Articular chondrocyte of knee joint (primary cell): ENCODE measurements around the gene PLA2G2F. TPM values are rescaled to one million over a fixed set of nuclear protein-coding genes. Genes with fewer than 3 reads are reported as not detected.

Experiments
- total RNA-seq: library from RNA; depleted of rRNA; stranded (reverse); fragments of >200 nt; gene quantifications from 2 replicates; pipeline ENCODE4 v1.2.3, GENCODE V29; 2012

PLA2G2F gene, protein sequence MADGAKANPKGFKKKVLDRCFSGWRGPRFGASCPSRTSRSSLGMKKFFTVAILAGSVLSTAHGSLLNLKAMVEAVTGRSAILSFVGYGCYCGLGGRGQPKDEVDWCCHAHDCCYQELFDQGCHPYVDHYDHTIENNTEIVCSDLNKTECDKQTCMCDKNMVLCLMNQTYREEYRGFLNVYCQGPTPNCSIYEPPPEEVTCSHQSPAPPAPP
- not detected in 2 replicates for total RNA-seq

DNA sequence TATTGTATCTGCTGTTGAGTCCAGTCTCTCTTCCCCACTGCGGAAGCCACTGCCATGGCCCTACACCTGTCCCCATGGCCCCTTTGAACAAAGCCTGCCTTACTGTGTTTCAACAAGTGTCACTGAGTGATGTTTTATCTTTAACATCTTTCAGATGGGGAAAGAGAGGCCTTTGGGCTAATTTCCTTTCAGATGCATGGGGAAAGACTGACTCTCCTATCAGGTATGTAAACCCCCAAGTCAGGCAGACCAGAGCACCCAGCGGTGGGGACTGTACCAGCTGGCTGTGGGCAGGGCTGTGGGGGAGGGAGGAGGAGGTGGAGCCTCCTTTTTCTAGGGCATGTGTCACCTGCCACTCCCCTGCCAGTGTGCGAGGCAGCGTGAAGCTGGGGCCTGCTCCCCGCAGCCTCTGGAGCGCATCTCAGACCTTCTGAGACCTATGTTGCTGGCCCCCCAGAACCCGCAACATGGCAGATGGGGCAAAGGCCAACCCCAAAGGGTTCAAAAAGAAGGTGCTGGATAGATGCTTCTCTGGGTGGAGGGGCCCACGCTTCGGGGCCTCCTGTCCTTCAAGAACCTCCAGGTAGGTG lies at the start of gene PLA2G2F:
Gene PLA2G2F (plus strand): TSS at position 363 of the 590 bp plus-strand sequence. CDS start 105 bp downstream, at position 468.

GRCh38 chr1:20119347-20119746 lies 19.8 kb upstream of the PLA2G2F start, which contains the start of gene PLA2G2D:
Gene PLA2G2D, minus strand, starts transcription at chr1:20119536. Its CDS starts 38 bp downstream, at chr1:20119498.

DNA sequence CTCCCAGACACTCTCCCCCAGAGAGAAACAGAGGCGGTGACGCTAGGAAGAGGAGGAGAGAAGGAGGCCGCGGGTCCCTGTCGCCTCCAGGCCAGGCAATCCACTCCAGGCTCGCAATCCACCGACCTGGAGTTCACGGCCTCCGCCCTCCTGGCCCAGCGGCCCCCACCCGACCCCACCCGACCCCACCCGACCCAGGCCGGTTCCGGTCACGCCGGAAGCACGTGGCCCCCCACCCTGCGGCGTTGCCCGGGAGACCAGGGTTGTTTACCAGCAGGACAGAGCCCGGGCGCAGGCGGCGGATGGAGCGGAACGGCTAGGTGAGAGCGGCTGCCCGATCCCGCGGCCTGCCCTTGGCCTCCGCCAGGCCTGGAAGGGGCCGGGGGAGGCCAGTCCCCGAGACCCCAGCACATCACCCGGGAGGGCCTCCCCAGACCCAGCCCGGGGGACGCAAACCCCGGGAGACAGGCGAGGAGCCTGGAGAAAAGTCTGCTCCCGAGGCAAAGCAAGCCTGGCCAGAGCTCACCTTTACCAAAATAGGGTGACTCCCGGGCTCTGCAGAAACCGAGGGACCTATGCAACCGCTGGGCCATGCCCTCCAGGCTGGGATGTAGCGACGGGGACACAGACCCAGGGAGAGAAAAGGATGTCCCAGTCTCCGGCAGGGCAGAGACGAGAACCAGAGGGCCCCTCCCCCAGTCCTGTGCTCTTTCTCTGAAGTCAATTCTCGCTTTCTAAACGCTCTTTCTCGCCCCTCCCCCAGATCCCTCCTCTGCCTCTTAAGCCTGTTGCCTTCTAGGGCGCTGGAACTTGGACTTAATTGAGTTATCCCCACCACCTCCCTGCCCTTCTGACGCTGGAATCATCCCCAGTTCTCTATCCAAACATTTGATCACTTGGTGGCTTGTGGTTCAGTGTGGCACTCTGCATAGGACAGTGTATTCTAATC lies 47.0 kb downstream of the PLA2G2F start, which contains the start of the genes PLA2G2C and UBXN10:
Gene PLA2G2C (minus strand): TSS at position 685 of the 949 bp plus-strand sequence. CDS start 9,155 bp downstream, outside the sequence.
Gene UBXN10 (plus strand): TSS at position 263 of the 949 bp plus-strand sequence. CDS start 4,466 bp downstream, outside the sequence.

Other genes starting within 250 kb of the PLA2G2F start
- not detected in 2 replicates for gene PLA2G2E, start 215.7 kb upstream of the PLA2G2F start, total RNA-seq
- 4.3 and 7.6 TPM in 2 replicates for gene PLA2G2A, start 159.7 kb upstream of the PLA2G2F start, total RNA-seq
- gene PLA2G5, start 69.1 kb upstream of the PLA2G2F start, total RNA-seq, result not detected in 2 replicates
- gene PLA2G2D, start 19.8 kb upstream of the PLA2G2F start, total RNA-seq, result not detected in 2 replicates
- gene UBXN10, start 46.8 kb downstream of the PLA2G2F start, total RNA-seq, result 0.32 and 0.39 TPM in 2 replicates
- not detected in 2 replicates for gene PLA2G2C, start 47.2 kb downstream of the PLA2G2F start, total RNA-seq
- not detected in 2 replicates for gene VWA5B1, start 151.6 kb downstream of the PLA2G2F start, total RNA-seq